ENCODE results near the gene MUS81.
"Not testable (repeated sequence)": the region's sequence is repeated elsewhere in the genome, so short reads cannot be mapped to it uniquely, and the experiment has no call there.

The MUS81 gene

GRCh38 chr11:65844231-65844872 is 15.9 kb upstream of the MUS81 start:
- Histone ChIP-seq H3K4me3 (replicated peaks; ENCODE audit: low read depth, low read length) (no peak overlapping the region), H3K36me3 (ENCODE audit: control insufficient read depth, insufficient read depth, low read length) (no peaks in the 10 kb centered on the region), H3K27me3 (replicated peaks; ENCODE audit: control insufficient read depth, insufficient read depth, low read length) (no peaks in the 10 kb centered on the region)
- DNase-seq (ENCODE audit: extremely low read depth, insufficient read length): no peak
- TF ChIP-seq CTCF (IDR thresholded peaks at IDR 0.05; ENCODE audit: insufficient read depth, low read length, poor library complexity, severe bottlenecking): no peak

GRCh38 chr11:65847746-65848145 is 12.5 kb upstream of the MUS81 start:
- peaks cover 10% of the 10 kb centered on the region for H3K36me3 ChIP-seq (ENCODE audit: control insufficient read depth, insufficient read depth, low read length)
- H3K27me3 ChIP-seq (replicated peaks; ENCODE audit: control insufficient read depth, insufficient read depth, low read length): no peaks in the 10 kb centered on the region
- no peak for TF ChIP-seq CTCF (IDR thresholded peaks at IDR 0.05; ENCODE audit: insufficient read depth, low read length, poor library complexity, severe bottlenecking)
- DNase-seq (ENCODE audit: extremely low read depth, insufficient read length): no peak
- H3K4me3 ChIP-seq (replicated peaks; ENCODE audit: low read depth, low read length): no peak overlapping the region

GRCh38 chr11:65848693-65849092 is 11.5 kb upstream of the MUS81 start:
- peaks cover 19% of the 10 kb centered on the region for H3K36me3 ChIP-seq (ENCODE audit: control insufficient read depth, insufficient read depth, low read length)
- DNase-seq (ENCODE audit: extremely low read depth, insufficient read length); H3K27me3 ChIP-seq (replicated peaks; ENCODE audit: control insufficient read depth, insufficient read depth, low read length); H3K4me3 ChIP-seq (replicated peaks; ENCODE audit: low read depth, low read length): not testable (repeated sequence)

- Histone ChIP-seq H3K36me3 (ENCODE audit: control insufficient read depth, insufficient read depth, low read length) (peaks cover 21% of the 10 kb centered on the region), H3K4me3 (replicated peaks; ENCODE audit: low read depth, low read length) (no peak overlapping the region), H3K27me3 (replicated peaks; ENCODE audit: control insufficient read depth, insufficient read depth, low read length) (no peaks in the 10 kb centered on the region)
- no peak for TF ChIP-seq CTCF (IDR thresholded peaks at IDR 0.05; ENCODE audit: insufficient read depth, low read length, poor library complexity, severe bottlenecking)
- no peak for DNase-seq (ENCODE audit: extremely low read depth, insufficient read length)
These were observed 10.9 kb upstream of the MUS81 start for GRCh38 chr11:65849366-65849765.

- no peak overlapping the region for H3K4me3 ChIP-seq (replicated peaks; ENCODE audit: low read depth, low read length)
- no peak for TF ChIP-seq CTCF (IDR thresholded peaks at IDR 0.05; ENCODE audit: insufficient read depth, low read length, poor library complexity, severe bottlenecking)
- no peak for DNase-seq (ENCODE audit: extremely low read depth, insufficient read length)
- H3K27me3 ChIP-seq (replicated peaks; ENCODE audit: control insufficient read depth, insufficient read depth, low read length): no peaks in the 10 kb centered on the region
- peaks cover 26% of the 10 kb centered on the region for H3K36me3 ChIP-seq (ENCODE audit: control insufficient read depth, insufficient read depth, low read length)
These were observed 10.4 kb upstream of the MUS81 start for GRCh38 chr11:65849771-65850216.

- H3K36me3 ChIP-seq (ENCODE audit: control insufficient read depth, insufficient read depth, low read length): peaks cover 32% of the 10 kb centered on the region
- no peak for TF ChIP-seq CTCF (IDR thresholded peaks at IDR 0.05; ENCODE audit: insufficient read depth, low read length, poor library complexity, severe bottlenecking)
- H3K27me3 ChIP-seq (replicated peaks; ENCODE audit: control insufficient read depth, insufficient read depth, low read length): no peaks in the 10 kb centered on the region
- H3K4me3 ChIP-seq (replicated peaks; ENCODE audit: low read depth, low read length): no peak overlapping the region
- no peak for DNase-seq (ENCODE audit: extremely low read depth, insufficient read length)
These were observed 9.8 kb upstream of the MUS81 start for GRCh38 chr11:65850217-65851082.

Measured in GM06990 (cell line).